HEK293 (cell line): ENCODE results near the gene VTI1B.

Experiments
- CTCF ChIP-seq: fragments of 450-650 bp; formaldehyde crosslinking; IDR thresholded peaks from 2 replicates; pipeline ENCODE4 v1.5.1; 2016; ENCODE audit warnings: missing biosample characterization, missing genetic modification characterization
- EGR2 ChIP-seq: fragments of 450-650 bp; formaldehyde crosslinking; IDR thresholded peaks from 2 replicates; pipeline ENCODE4 v1.5.1; 2016; ENCODE audit warnings: low read depth, missing biosample characterization, missing genetic modification characterization
- ELK4 ChIP-seq: IDR thresholded peaks from 2 replicates; pipeline ENCODE4 v1.6.1; 2011; ENCODE audit warnings: mild to moderate bottlenecking, low read depth, low read length, borderline replicate concordance
- KLF10 ChIP-seq: fragments of 450-650 bp; IDR thresholded peaks from 2 replicates; pipeline ENCODE4 v1.5.1; 2018; ENCODE audit warnings: missing biosample characterization, mild to moderate bottlenecking, missing genetic modification characterization
- KLF16 ChIP-seq: fragments of 450-650 bp; formaldehyde crosslinking; IDR thresholded peaks from 2 replicates; pipeline ENCODE4 v1.5.1; 2017; ENCODE audit warnings: missing biosample characterization, missing genetic modification characterization
- SP7 ChIP-seq: fragments of 450-650 bp; formaldehyde crosslinking; IDR thresholded peaks from 2 replicates; pipeline ENCODE4 v1.5.1; 2016; ENCODE audit warnings: missing biosample characterization, missing genetic modification characterization
- TRIM28 ChIP-seq: IDR thresholded peaks from 2 replicates; pipeline ENCODE4 v1.6.1; 2011; ENCODE audit warnings: low read length, control low read depth, borderline replicate concordance
- TSHZ1 ChIP-seq: fragments of 450-650 bp; formaldehyde crosslinking; IDR thresholded peaks from 2 replicates; pipeline ENCODE4 v1.5.1; 2016; ENCODE audit warnings: missing biosample characterization, missing genetic modification characterization, borderline replicate concordance
- ZBTB21 ChIP-seq: fragments of 450-650 bp; formaldehyde crosslinking; IDR thresholded peaks from 2 replicates; pipeline ENCODE4 v1.5.1; 2017; ENCODE audit warnings: missing biosample characterization, missing genetic modification characterization
- ZBTB26 ChIP-seq: fragments of 450-650 bp; formaldehyde crosslinking; optimal IDR thresholded peaks from 2 replicates; pipeline ENCODE3; 2016; ENCODE audit warnings: missing biosample characterization, mild to moderate bottlenecking, missing genetic modification characterization
- ZBTB48 ChIP-seq: fragments of 450-650 bp; formaldehyde crosslinking; IDR thresholded peaks from 2 replicates; pipeline ENCODE4 v1.5.1; 2016; ENCODE audit warnings: missing biosample characterization, missing genetic modification characterization
- ZIC2 ChIP-seq: fragments of 450-650 bp; formaldehyde crosslinking; IDR thresholded peaks from 2 replicates; pipeline ENCODE4 v1.5.1; 2016; ENCODE audit warnings: missing biosample characterization, missing genetic modification characterization
- ZNF132 ChIP-seq: fragments of 450-650 bp; formaldehyde crosslinking; IDR thresholded peaks from 2 replicates; pipeline ENCODE4 v1.5.1; 2017; ENCODE audit warnings: missing biosample characterization, missing genetic modification characterization, borderline replicate concordance
- ZNF18 ChIP-seq: fragments of 450-650 bp; formaldehyde crosslinking; IDR thresholded peaks from 2 replicates; pipeline ENCODE4 v1.5.1; 2016; ENCODE audit warnings: missing biosample characterization, missing genetic modification characterization
- ZNF221 ChIP-seq: fragments of 450-650 bp; formaldehyde crosslinking; IDR thresholded peaks from 2 replicates; pipeline ENCODE4 v1.5.1; 2017; ENCODE audit warnings: missing biosample characterization, missing genetic modification characterization, borderline replicate concordance
- ZNF292 ChIP-seq: fragments of 450-650 bp; formaldehyde crosslinking; IDR thresholded peaks from 2 replicates; pipeline ENCODE4 v1.5.1; 2016; ENCODE audit warnings: low read depth, missing biosample characterization, missing genetic modification characterization, borderline replicate concordance
- ZNF341 ChIP-seq: fragments of 450-650 bp; formaldehyde crosslinking; IDR thresholded peaks from 2 replicates; pipeline ENCODE4; 2016; ENCODE audit warnings: low read depth, missing biosample characterization, missing genetic modification characterization
- ZNF544 ChIP-seq: fragments of 450-650 bp; formaldehyde crosslinking; IDR thresholded peaks from 2 replicates; pipeline ENCODE4 v1.5.0; 2017; ENCODE audit warnings: missing biosample characterization, missing genetic modification characterization
- ZNF560 ChIP-seq: fragments of 450-650 bp; formaldehyde crosslinking; IDR thresholded peaks from 2 replicates; pipeline ENCODE4 v1.5.1; 2017; ENCODE audit warnings: missing biosample characterization, missing genetic modification characterization, borderline replicate concordance
- ZNF580 ChIP-seq: fragments of 450-650 bp; formaldehyde crosslinking; IDR thresholded peaks from 2 replicates; pipeline ENCODE4 v1.5.1; 2016; ENCODE audit warnings: missing biosample characterization, missing genetic modification characterization
- ZNF600 ChIP-seq: fragments of 450-650 bp; formaldehyde crosslinking; IDR thresholded peaks from 2 replicates; pipeline ENCODE4 v1.5.1; 2016; ENCODE audit warnings: missing biosample characterization, missing genetic modification characterization
- ZNF623 ChIP-seq: fragments of 450-650 bp; formaldehyde crosslinking; IDR thresholded peaks from 2 replicates; pipeline ENCODE4 v1.5.1; 2016; ENCODE audit warnings: missing biosample characterization, missing genetic modification characterization
- ZNF670 ChIP-seq: fragments of 450-650 bp; formaldehyde crosslinking; IDR thresholded peaks from 2 replicates; pipeline ENCODE4 v1.5.1; 2016; ENCODE audit warnings: missing biosample characterization, missing genetic modification characterization, low read depth
- ZNF747 ChIP-seq: fragments of 450-650 bp; formaldehyde crosslinking; IDR thresholded peaks from 2 replicates; pipeline ENCODE4 v1.5.1; 2016; ENCODE audit warnings: missing biosample characterization, missing genetic modification characterization
- ZNF776 ChIP-seq: fragments of 450-650 bp; formaldehyde crosslinking; IDR thresholded peaks from 2 replicates; pipeline ENCODE4 v1.5.0; 2017; ENCODE audit warnings: missing biosample characterization, missing genetic modification characterization, borderline replicate concordance
- ZNF785 ChIP-seq: fragments of 450-650 bp; formaldehyde crosslinking; IDR thresholded peaks from 2 replicates; pipeline ENCODE4 v1.5.1; 2016; ENCODE audit warnings: missing biosample characterization, missing genetic modification characterization
- ZNF830 ChIP-seq: fragments of 450-650 bp; IDR thresholded peaks from 2 replicates; pipeline ENCODE4 v1.5.0; 2018; ENCODE audit warnings: missing biosample characterization, missing genetic modification characterization, low read depth, mild to moderate bottlenecking, moderate library complexity
- ZSCAN5A ChIP-seq: fragments of 450-650 bp; formaldehyde crosslinking; IDR thresholded peaks from 2 replicates; pipeline ENCODE4 v1.5.1; 2016; ENCODE audit warnings: missing biosample characterization, missing genetic modification characterization
- ZXDB ChIP-seq: fragments of 450-650 bp; formaldehyde crosslinking; IDR thresholded peaks from 2 replicates; pipeline ENCODE4 v1.5.1; 2016; ENCODE audit warnings: missing biosample characterization, missing genetic modification characterization

The VTI1B gene

GRCh38 chr14:67619446-67620216 is 54.8 kb downstream of the VTI1B start, which contains the start of gene ARG2 (continued):
- TF ChIP-seq TSHZ1 (tag by site-specific recombination) (peak; percentile 41; the same call in 1 of the 2 replicates), SP7 (peak; percentile 89), ZNF18 (peak; percentile 93), ZNF776 (no peak), CTCF (tag by site-specific recombination) (peak; percentile 56; the same call in 1 of the 2 replicates), ZNF544 (no peak), ZXDB (tag by site-specific recombination) (peak; percentile 85), ZNF670 (tag by site-specific recombination) (no peak), KLF16 (peak; percentile 84), ZNF747 (tag by site-specific recombination) (no peak), ELK4 (no peak), ZSCAN5A (tag by site-specific recombination) (0 out of 2 replicates have a peak, but pooled peaks have one; percentile 46), KLF10 (peak; percentile 100), ZNF341 (tag by site-specific recombination) (peak; percentile 99), TRIM28 (no peak), ZNF292 (tag by site-specific recombination) (no peak), ZIC2 (peak; percentile 47), ZNF221 (no peak), ZBTB21 (peak; percentile 98), ZNF580 (no peak; the same call in 1 of the 2 replicates), ZBTB48 (tag by site-specific recombination) (peak; percentile 87), ZNF623 (tag by site-specific recombination) (0 out of 2 replicates have a peak, but pooled peaks have one; percentile 4), ZNF560 (no peak), ZBTB26 (tag by site-specific recombination) (peak; percentile 80), ZNF132 (tag by site-specific recombination) (no peak), ZNF785 (tag by site-specific recombination) (0 out of 2 replicates have a peak, but pooled peaks have one; percentile 23), EGR2 (tag by site-specific recombination) (peak; percentile 64; the same call in 1 of the 2 replicates), ZNF830 (tag by site-specific recombination) (no peak), ZNF600 (peak; percentile 85)
